Peyer's patch (tissue), 4 donors: ENCODE data around the gene PLPP4.

Experiments
- CTCF ChIP-seq, 6 experiments: fragments of 450-650 bp in 4 of 6; fragments of 200-600 bp in 2 of 6; sonication (generic) in 1 of 6; IDR thresholded peaks; one replicate each; pipeline ENCODE4 v1.5.1; 2017 to 2019; ENCODE audit warnings: antibody characterized with exemption in 6 of 6, mild to moderate bottlenecking in 3 of 6, moderate library complexity in 1 of 6
- POLR2A ChIP-seq, 2 donors: fragments of 450-650 bp; IDR thresholded peaks; one replicate each; pipeline ENCODE4 v1.5.1; 2017; ENCODE audit warnings: antibody characterized with exemption in 2 of 2, mild to moderate bottlenecking in 2 of 2, moderate library complexity in 2 of 2

DNA sequence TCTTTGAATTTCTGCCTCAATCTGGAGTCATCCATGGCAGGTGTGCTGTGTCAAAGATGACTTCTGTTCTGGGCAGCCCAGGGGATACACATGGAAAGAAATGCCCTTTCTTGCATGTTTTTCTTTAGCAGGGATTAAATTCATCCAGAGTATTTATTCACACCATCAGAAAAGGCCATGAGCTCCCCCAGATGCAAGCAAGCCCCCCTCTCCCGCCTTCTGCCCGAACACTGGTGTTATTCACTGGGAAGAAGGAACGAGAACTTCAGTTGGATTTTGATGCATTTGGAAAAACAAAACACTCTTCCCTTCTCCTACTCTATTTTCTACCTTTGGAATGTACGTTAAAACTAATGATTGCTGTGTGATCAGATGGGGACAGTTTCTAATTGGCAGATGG, 1.4 kb downstream of the PLPP4 start:
- TF ChIP-seq CTCF (IDR thresholded peaks at IDR 0.05): no peak
- no peak for TF ChIP-seq POLR2A (IDR thresholded peaks at IDR 0.05)
